NCI-H1417 treated with DMSO at 0.1 percent for 48 hours (cell line): ENCODE measurements around the gene TMCC1.
"Not testable (repeated sequence)": the region's sequence is repeated elsewhere in the genome, so short reads cannot be mapped to it uniquely, and the experiment has no call there.

ENCODE experiments used
- DNase-seq: peaks from one replicate; lab custom pipeline; 2025; lab: John Stamatoyannopoulos, UW

TMCC1 gene

GRCh38 chr3:129892857-129893580 lies 492 bp downstream of the TMCC1 start:
- DNase-seq, result peak; percentile 16

DNA sequence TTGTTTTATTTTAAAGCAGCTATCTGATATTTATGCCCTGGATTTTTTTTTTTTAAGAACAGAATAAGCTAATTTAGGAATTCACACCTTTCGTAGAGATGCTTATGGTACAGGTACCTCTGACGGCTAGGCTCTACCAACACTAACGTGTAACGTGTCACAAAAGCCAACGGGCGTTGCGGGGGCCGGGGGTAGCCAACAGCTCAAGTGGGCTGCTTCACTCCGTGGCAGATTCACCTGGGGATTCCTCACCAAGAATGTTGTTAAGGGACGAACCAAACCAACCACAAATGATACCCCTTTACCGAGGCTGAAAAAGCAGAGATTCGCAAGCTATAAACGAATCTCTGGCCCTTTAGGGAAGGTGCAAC lies 1.0 kb downstream of the TMCC1 start:
- no peak for DNase-seq

DNA sequence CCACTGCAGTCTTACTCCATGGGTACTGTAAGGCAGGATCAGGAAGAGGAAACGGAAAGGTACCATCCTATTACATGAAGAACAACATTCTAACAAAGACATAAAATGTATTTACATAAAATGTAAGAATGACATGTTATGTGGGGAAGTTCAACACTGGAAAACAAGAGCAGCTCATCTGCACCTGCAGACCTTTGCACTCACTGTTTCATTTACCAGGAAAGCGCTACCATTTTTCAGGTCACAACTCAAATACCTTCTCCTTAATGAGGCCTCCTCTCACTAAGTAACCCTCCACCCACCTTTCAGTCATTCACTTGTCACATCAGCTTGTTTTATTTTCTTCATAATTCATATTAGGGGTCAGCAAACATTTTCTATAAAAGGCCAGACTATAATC lies 2.6 kb downstream of the TMCC1 start:
- DNase-seq, result no peak

- no peak for DNase-seq
Observed at GRCh38 chr3:129890125-129890524, 3.4 kb downstream of the TMCC1 start.

- DNase-seq, result no peak
Observed at GRCh38 chr3:129888771-129889170, 4.7 kb downstream of the TMCC1 start.

- no peak for DNase-seq
Observed at GRCh38 chr3:129881261-129881660, 12.2 kb downstream of the TMCC1 start.

- DNase-seq, result no peak
Observed at GRCh38 chr3:129878355-129878754, 15.2 kb downstream of the TMCC1 start.

DNA sequence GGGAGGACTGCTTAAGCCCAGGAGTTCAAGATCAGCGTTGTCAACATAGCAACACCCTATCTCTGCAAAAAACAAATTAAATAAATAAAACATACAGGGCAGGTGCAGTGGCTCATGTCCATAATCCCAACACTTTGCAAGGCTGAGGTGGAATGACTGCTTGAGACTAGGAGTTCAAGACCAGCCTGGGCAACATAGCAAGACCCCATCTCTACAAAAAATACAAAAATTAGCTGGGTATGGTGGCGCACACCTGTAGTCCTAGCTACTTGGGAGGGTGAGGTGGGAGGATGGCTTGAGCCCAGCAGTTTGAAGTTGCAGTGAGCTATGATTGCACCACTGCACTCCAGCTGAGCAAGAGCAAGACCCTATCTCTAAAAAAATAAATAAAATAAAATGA lies 19.0 kb downstream of the TMCC1 start:
- not testable (repeated sequence) for DNase-seq

DNA sequence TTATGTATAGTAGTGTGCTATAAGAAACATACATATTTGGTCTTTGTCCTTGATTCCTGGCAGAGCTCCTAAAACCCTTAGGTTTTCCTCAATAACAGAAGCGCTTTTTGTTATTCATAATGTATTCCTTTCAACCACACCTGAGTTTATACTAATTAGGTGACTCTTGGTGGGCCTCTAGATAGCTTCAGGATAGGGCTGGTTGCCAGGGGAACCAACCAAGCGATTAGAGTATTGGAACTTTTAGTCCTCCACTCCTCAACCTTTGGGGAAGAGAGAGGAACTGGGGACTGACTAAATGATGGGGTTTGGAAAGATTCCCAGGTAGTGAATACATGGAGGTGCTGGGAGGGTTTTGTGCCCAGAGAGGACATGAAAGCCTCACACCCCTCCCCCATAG lies 24.6 kb downstream of the TMCC1 start:
- DNase-seq, result no peak

- no peak for DNase-seq
Observed at GRCh38 chr3:129867506-129868124, 25.9 kb downstream of the TMCC1 start.

GRCh38 chr3:129865806-129866205 lies 27.7 kb downstream of the TMCC1 start:
- DNase-seq, result no peak

DNA sequence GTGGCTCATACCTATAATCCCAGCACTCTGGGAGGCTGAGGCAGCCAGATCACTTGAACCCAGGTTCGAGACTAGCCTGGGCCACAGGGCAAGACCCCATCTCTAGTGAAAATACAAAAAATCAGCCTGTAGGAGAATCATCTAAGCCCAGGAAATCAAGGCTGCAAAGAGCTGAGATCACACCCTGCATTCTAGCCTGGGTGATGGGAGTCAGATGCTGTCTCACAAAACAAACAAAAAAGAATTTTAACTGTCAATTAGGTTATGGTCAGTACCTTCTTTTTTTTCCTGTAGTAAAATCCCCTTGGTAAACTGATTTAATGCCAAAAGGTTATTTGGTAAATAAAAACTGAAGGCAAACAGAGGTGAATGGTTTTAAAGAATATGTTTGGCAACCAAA lies 29.0 kb downstream of the TMCC1 start:
- DNase-seq, result no peak

DNA sequence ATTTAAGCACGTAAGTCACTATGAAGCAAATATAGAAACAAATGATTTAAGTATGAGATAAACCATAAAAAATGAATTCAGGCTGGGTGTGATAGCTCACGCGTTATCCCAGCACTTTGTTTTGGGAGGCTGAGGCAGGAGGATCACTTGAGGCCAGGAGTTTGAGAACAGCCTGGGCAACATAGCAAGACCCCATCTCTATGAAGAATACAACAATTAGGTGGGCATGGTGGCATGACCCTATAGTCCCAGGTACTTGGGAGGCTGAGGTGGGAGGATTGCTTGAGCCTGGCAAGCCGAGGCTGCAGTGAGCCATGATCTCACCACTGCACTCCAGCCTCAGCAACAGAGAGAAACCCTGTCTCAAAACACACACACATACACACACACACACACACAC lies 34.2 kb downstream of the TMCC1 start:
- no peak for DNase-seq

GRCh38 chr3:129857899-129858298 lies 35.6 kb downstream of the TMCC1 start:
- no peak for DNase-seq

GRCh38 chr3:129856790-129857189 lies 36.7 kb downstream of the TMCC1 start:
- not testable (repeated sequence) for DNase-seq

GRCh38 chr3:129855832-129856419 lies 37.6 kb downstream of the TMCC1 start:
- DNase-seq, result no peak

- DNase-seq, result no peak
Observed at GRCh38 chr3:129855170-129855831, 38.2 kb downstream of the TMCC1 start.

DNA sequence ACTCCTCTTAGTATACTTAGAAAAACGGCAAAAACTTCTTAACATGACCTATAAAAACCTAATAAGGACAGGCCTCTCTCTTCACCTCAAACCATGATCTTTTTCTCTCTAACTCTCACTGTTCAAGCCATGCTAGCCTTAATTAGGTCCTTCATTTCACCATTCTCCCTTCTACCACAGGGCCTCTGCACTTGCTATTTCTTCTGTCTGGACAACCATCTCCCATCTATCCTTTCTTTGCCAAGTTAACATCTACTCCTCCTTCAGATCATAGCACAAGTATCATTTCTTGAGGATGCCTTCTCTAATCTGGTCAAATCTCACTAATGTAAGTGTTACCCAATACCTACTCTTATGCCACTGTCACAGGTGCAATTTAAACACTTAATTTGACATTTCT lies 39.1 kb downstream of the TMCC1 start:
- DNase-seq, result no peak

GRCh38 chr3:129845956-129846355 lies 47.6 kb downstream of the TMCC1 start:
- DNase-seq, result no peak

GRCh38 chr3:129840707-129841360 lies 52.7 kb downstream of the TMCC1 start:
- no peak for DNase-seq

GRCh38 chr3:129838086-129838485 lies 55.4 kb downstream of the TMCC1 start:
- no peak for DNase-seq

DNA sequence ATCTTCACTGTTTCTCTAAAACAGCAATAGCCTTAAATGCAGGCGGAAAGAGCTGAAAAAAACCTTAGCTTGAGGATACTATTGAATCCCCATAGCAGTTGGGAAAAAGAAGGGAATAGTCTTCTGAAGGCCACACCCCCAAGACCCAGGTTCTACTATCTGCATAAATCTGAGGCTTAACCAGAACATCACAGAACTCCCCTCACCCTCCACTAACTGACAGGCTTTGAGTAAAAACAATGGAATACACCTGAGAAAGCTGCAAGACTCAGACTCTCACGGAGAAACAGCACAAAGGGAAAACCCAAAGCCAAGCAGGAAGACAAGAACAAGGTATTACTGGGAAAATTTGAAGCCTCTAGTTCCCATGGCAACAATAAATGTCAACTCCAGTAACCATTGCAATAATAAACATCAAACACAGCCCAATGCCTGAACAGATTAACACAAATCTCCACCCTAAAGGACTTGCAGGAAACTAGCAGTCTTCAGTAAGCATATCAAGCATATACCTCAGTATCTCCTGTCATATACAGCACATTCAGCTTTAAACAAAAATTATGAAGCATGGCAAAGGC lies 56.4 kb downstream of the TMCC1 start:
- no peak for DNase-seq
